Lung (tissue), 12 donors: Measurements from ENCODE around the gene EIF6. TPM values are rescaled to one million over a fixed set of nuclear protein-coding genes. Genes with fewer than 3 reads are reported as not detected.

Experiments
- ATAC-seq: fragments of 200-7000 bp; cut with Tn5 transposase; one replicate; pipeline ENCODE4 v1.9.1; 2020; ENCODE audit warnings: moderate number of reproducible peaks; ENCODE audit not compliant: insufficient read depth, low FRiP score
- DNase-seq, 3 donors: peaks; one replicate each; pipeline ENCODE4 v3.0.0-alpha.2; 2013 to 2017
- H3K27ac ChIP-seq, 2 donors: one replicate each; pipeline ENCODE4 v1.5.1; 2013; ENCODE audit warnings: mild to moderate bottlenecking in 2 of 2, moderate library complexity in 2 of 2, control low read depth in 1 of 2, inconsistent platforms in 1 of 2, low read depth in 1 of 2, low read length in 1 of 2
- H3K27me3 ChIP-seq, 3 donors: one replicate each; pipeline ENCODE4 v1.5.1; 2013; ENCODE audit warnings: low read length in 2 of 3; ENCODE audit not compliant: control insufficient read depth in 3 of 3, insufficient read depth in 3 of 3
- H3K36me3 ChIP-seq, 4 donors: one replicate each; pipeline ENCODE4 v1.5.1; 2013; ENCODE audit warnings: low read length in 4 of 4, mild to moderate bottlenecking in 1 of 4, moderate library complexity in 1 of 4; ENCODE audit not compliant: control insufficient read depth in 4 of 4, insufficient read depth in 4 of 4
- H3K4me1 ChIP-seq, 5 donors: one replicate each; pipeline ENCODE4 v1.5.1; 2013; ENCODE audit warnings: low read length in 5 of 5, mild to moderate bottlenecking in 2 of 5, moderate library complexity in 1 of 5; ENCODE audit not compliant: control insufficient read depth in 5 of 5, insufficient read depth in 5 of 5
- H3K4me3 ChIP-seq: one replicate; pipeline ENCODE4 v1.5.1; 2013; ENCODE audit warnings: mild to moderate bottlenecking, control low read depth, moderate library complexity
- H3K9ac ChIP-seq, 2 donors: one replicate each; pipeline ENCODE4 v1.5.1; 2013; ENCODE audit warnings: low read length in 2 of 2, control low read depth in 1 of 2; ENCODE audit not compliant: insufficient read depth in 1 of 2
- H3K9me3 ChIP-seq, 4 donors: one replicate each; pipeline ENCODE4 v1.5.1; 2013; ENCODE audit warnings: low read length in 3 of 4, mild to moderate bottlenecking in 1 of 4, moderate library complexity in 1 of 4; ENCODE audit not compliant: control insufficient read depth in 4 of 4, insufficient read depth in 3 of 4
- CTCF ChIP-seq: IDR thresholded peaks from 2 replicates; pipeline ENCODE4 v1.5.1; 2012; ENCODE audit warnings: mild to moderate bottlenecking; ENCODE audit errors: control extremely low read depth, extremely low read depth
- WGBS, 2 donors: extraction: QIAGEN DNeasy Blood & Tissue Kit; methylation state at CpG; one replicate each; pipeline ENCODE4 v1.1.7; 2013; 5-methylcytosine and 5-hydroxymethylcytosine counted together
- polyA plus RNA-seq, 2 donors: library from polyadenylated mRNA; stranded (reverse); fragments of 200-250 nt; gene quantifications; one replicate each; pipeline ENCODE4 v1.2.1, GENCODE V29; 2013
- total RNA-seq, 2 donors: library from RNA; depleted of rRNA in 1 of 2; stranded (reverse); fragments of >200 nt in 1 of 2; gene quantifications; one replicate each; pipeline ENCODE4 v1.2.1, GENCODE V29; 2014 to 2021
- donor health status: control.
- donor health status: control.
- donor health status: Bipolar disorder and iron deficiency.
- donor health status: healthy.
- donor health status: DM: yes; HTN: yes; CAD: no.

EIF6 gene
- total and polyA plus RNA-seq, 4 donors, result 47.8 to 191 (median 118) TPM

- WGBS, 2 donors, result 40 to 51% methylated on average over 4 of the region's 4 CpGs
- Histone ChIP-seq H3K4me1 (peaks cover 0 to 10% (median 2%) of the 10 kb centered on the region in 5 donors), H3K9me3 (no peaks in the 10 kb centered on the region), H3K27ac (peak overlapping the region in 1 of 2 donors; percentile 63), H3K9ac (no peak overlapping the region), H3K36me3 (peaks cover 0 to 10% (median 2%) of the 10 kb centered on the region in 4 donors), H3K4me3 (no peak overlapping the region), H3K27me3 (no peaks in the 10 kb centered on the region)
- peak; percentile 38 for TF ChIP-seq CTCF
- ATAC-seq, result peak; percentile 52
- peak; percentile 49 to 65 (median 50) for DNase-seq
Observed at GRCh38 chr20:35306931-35307517, 22.5 kb upstream of the EIF6 start.

GRCh38 chr20:35305682-35306556, 21.3 kb upstream of the EIF6 start:
- peaks cover 0 to 10% (median 2%) of the 10 kb centered on the region in 5 donors for H3K4me1 ChIP-seq
- no peaks in the 10 kb centered on the region for H3K27me3 ChIP-seq
- DNase-seq, result no peak
- H3K36me3 ChIP-seq, result peaks cover 0 to 10% (median 2%) of the 10 kb centered on the region in 4 donors
- H3K9me3 ChIP-seq, result no peaks in the 10 kb centered on the region
- no peak overlapping the region for H3K9ac ChIP-seq
- TF ChIP-seq CTCF, result no peak
- peak; percentile 45 for ATAC-seq
- WGBS, 2 donors, result 87 to 92% methylated on average over 12 of the region's 12 CpGs
- no peak overlapping the region for H3K4me3 ChIP-seq
- peak overlapping the region in 1 of 2 donors; percentile 70 for H3K27ac ChIP-seq

GRCh38 chr20:35304956-35305355, 20.4 kb upstream of the EIF6 start:
- H3K36me3 ChIP-seq, result peaks cover 0 to 10% (median 2%) of the 10 kb centered on the region in 4 donors
- peak overlapping the region in 1 of 2 donors; percentile 70 for H3K27ac ChIP-seq
- no peak for TF ChIP-seq CTCF
- H3K9ac ChIP-seq, result no peak overlapping the region
- no peaks in the 10 kb centered on the region for H3K27me3 ChIP-seq
- H3K4me1 ChIP-seq, result peaks cover 0 to 10% (median 2%) of the 10 kb centered on the region in 5 donors
- WGBS, 2 donors, result 92 to 93% methylated on average over 6 of the region's 6 CpGs
- ATAC-seq, result no peak
- no peak overlapping the region for H3K4me3 ChIP-seq
- DNase-seq, result no peak
- H3K9me3 ChIP-seq, result no peaks in the 10 kb centered on the region
